ENCODE data around the gene SYNJ1.

The SYNJ1 gene

GRCh38 chr21:32713726-32714125 is 14.1 kb downstream of the SYNJ1 start:
- no peaks in the 10 kb centered on the region for H3K27me3 ChIP-seq (ENCODE audit: control insufficient read depth, insufficient read depth, low read length, poor library complexity, severe bottlenecking)
- no peak overlapping the region for H3K4me3 ChIP-seq (ENCODE audit: insufficient read depth, low read depth, low read length)
- H3K4me1 ChIP-seq (ENCODE audit: control insufficient read depth, insufficient read depth, low read length), result no peaks in the 10 kb centered on the region
- no peaks in the 10 kb centered on the region for H3K9me3 ChIP-seq (ENCODE audit: control insufficient read depth, low read length)
- no peaks in the 10 kb centered on the region for H3K36me3 ChIP-seq (ENCODE audit: control insufficient read depth, insufficient read depth, low read length)
- no peak overlapping the region for H3K27ac ChIP-seq (ENCODE audit: insufficient read depth, low read depth, low read length, poor library complexity, severe bottlenecking)

GRCh38 chr21:32712641-32713040 is 15.2 kb downstream of the SYNJ1 start:
- Histone ChIP-seq H3K4me1 (ENCODE audit: control insufficient read depth, insufficient read depth, low read length) (no peaks in the 10 kb centered on the region), H3K27me3 (ENCODE audit: control insufficient read depth, insufficient read depth, low read length, poor library complexity, severe bottlenecking) (no peaks in the 10 kb centered on the region), H3K4me3 (ENCODE audit: insufficient read depth, low read depth, low read length) (no peak overlapping the region), H3K36me3 (ENCODE audit: control insufficient read depth, insufficient read depth, low read length) (no peaks in the 10 kb centered on the region), H3K9me3 (ENCODE audit: control insufficient read depth, low read length) (no peaks in the 10 kb centered on the region), H3K27ac (ENCODE audit: insufficient read depth, low read depth, low read length, poor library complexity, severe bottlenecking) (no peak overlapping the region)
- 92 to 100% methylated on average over 2 to 4 of the region's 4 CpGs for WGBS, 2 experiments

GRCh38 chr21:32712043-32712442 is 15.8 kb downstream of the SYNJ1 start:
- H3K27me3 ChIP-seq (ENCODE audit: control insufficient read depth, insufficient read depth, low read length, poor library complexity, severe bottlenecking), result no peaks in the 10 kb centered on the region
- no peak overlapping the region for H3K4me3 ChIP-seq (ENCODE audit: insufficient read depth, low read depth, low read length)
- no peaks in the 10 kb centered on the region for H3K9me3 ChIP-seq (ENCODE audit: control insufficient read depth, low read length)
- no peak overlapping the region for H3K27ac ChIP-seq (ENCODE audit: insufficient read depth, low read depth, low read length, poor library complexity, severe bottlenecking)
- no peaks in the 10 kb centered on the region for H3K36me3 ChIP-seq (ENCODE audit: control insufficient read depth, insufficient read depth, low read length)
- H3K4me1 ChIP-seq (ENCODE audit: control insufficient read depth, insufficient read depth, low read length), result no peaks in the 10 kb centered on the region

- WGBS, 2 experiments, result 80 to 92% methylated on average over 2 to 4 of the region's 4 CpGs
- Histone ChIP-seq H3K27ac (ENCODE audit: insufficient read depth, low read depth, low read length, poor library complexity, severe bottlenecking) (no peak overlapping the region), H3K4me1 (ENCODE audit: control insufficient read depth, insufficient read depth, low read length) (no peaks in the 10 kb centered on the region)
Observed at GRCh38 chr21:32710987-32711386, 16.8 kb downstream of the SYNJ1 start.

GRCh38 chr21:32710069-32710784 is 17.6 kb downstream of the SYNJ1 start:
- H3K27me3 ChIP-seq (ENCODE audit: control insufficient read depth, insufficient read depth, low read length, poor library complexity, severe bottlenecking), result no peaks in the 10 kb centered on the region
- no peak overlapping the region for H3K27ac ChIP-seq (ENCODE audit: insufficient read depth, low read depth, low read length, poor library complexity, severe bottlenecking)
- no peak overlapping the region for H3K4me3 ChIP-seq (ENCODE audit: insufficient read depth, low read depth, low read length)
- no peaks in the 10 kb centered on the region for H3K9me3 ChIP-seq (ENCODE audit: control insufficient read depth, low read length)
- WGBS, 2 experiments, result 54 to 59% methylated on average over 4 of the region's 4 CpGs
- no peaks in the 10 kb centered on the region for H3K36me3 ChIP-seq (ENCODE audit: control insufficient read depth, insufficient read depth, low read length)
- H3K4me1 ChIP-seq (ENCODE audit: control insufficient read depth, insufficient read depth, low read length), result no peaks in the 10 kb centered on the region

More at GRCh38 chr21:32710987-32711386, 16.8 kb downstream of the SYNJ1 start:
- Histone ChIP-seq H3K9me3 (ENCODE audit: control insufficient read depth, low read length) (no peaks in the 10 kb centered on the region), H3K36me3 (ENCODE audit: control insufficient read depth, insufficient read depth, low read length) (no peaks in the 10 kb centered on the region), H3K27me3 (ENCODE audit: control insufficient read depth, insufficient read depth, low read length, poor library complexity, severe bottlenecking) (no peaks in the 10 kb centered on the region), H3K4me3 (ENCODE audit: insufficient read depth, low read depth, low read length) (no peak overlapping the region)

GRCh38 chr21:32708069-32708468 is 19.7 kb downstream of the SYNJ1 start:
- H3K4me1 ChIP-seq (ENCODE audit: control insufficient read depth, insufficient read depth, low read length), result no peaks in the 10 kb centered on the region
- H3K4me3 ChIP-seq (ENCODE audit: insufficient read depth, low read depth, low read length), result no peak overlapping the region
- no peaks in the 10 kb centered on the region for H3K9me3 ChIP-seq (ENCODE audit: control insufficient read depth, low read length)
- no peak overlapping the region for H3K27ac ChIP-seq (ENCODE audit: insufficient read depth, low read depth, low read length, poor library complexity, severe bottlenecking)
- H3K36me3 ChIP-seq (ENCODE audit: control insufficient read depth, insufficient read depth, low read length), result no peaks in the 10 kb centered on the region
- 91 to 99% methylated on average over 6 of the region's 6 CpGs for WGBS, 2 experiments
- no peaks in the 10 kb centered on the region for H3K27me3 ChIP-seq (ENCODE audit: control insufficient read depth, insufficient read depth, low read length, poor library complexity, severe bottlenecking)

GRCh38 chr21:32705901-32706300 is 21.9 kb downstream of the SYNJ1 start:
- WGBS, 2 experiments, result 91 to 96% methylated on average over 4 of the region's 4 CpGs
- H3K27ac ChIP-seq (ENCODE audit: insufficient read depth, low read depth, low read length, poor library complexity, severe bottlenecking), result no peak overlapping the region
- no peaks in the 10 kb centered on the region for H3K36me3 ChIP-seq (ENCODE audit: control insufficient read depth, insufficient read depth, low read length)
- no peaks in the 10 kb centered on the region for H3K27me3 ChIP-seq (ENCODE audit: control insufficient read depth, insufficient read depth, low read length, poor library complexity, severe bottlenecking)
- H3K4me1 ChIP-seq (ENCODE audit: control insufficient read depth, insufficient read depth, low read length), result no peaks in the 10 kb centered on the region
- no peaks in the 10 kb centered on the region for H3K9me3 ChIP-seq (ENCODE audit: control insufficient read depth, low read length)
- H3K4me3 ChIP-seq (ENCODE audit: insufficient read depth, low read depth, low read length), result no peak overlapping the region

GRCh38 chr21:32705139-32705538 is 22.7 kb downstream of the SYNJ1 start:
- Histone ChIP-seq H3K36me3 (ENCODE audit: control insufficient read depth, insufficient read depth, low read length) (no peaks in the 10 kb centered on the region), H3K9me3 (ENCODE audit: control insufficient read depth, low read length) (no peaks in the 10 kb centered on the region), H3K27me3 (ENCODE audit: control insufficient read depth, insufficient read depth, low read length, poor library complexity, severe bottlenecking) (no peaks in the 10 kb centered on the region), H3K4me1 (ENCODE audit: control insufficient read depth, insufficient read depth, low read length) (no peaks in the 10 kb centered on the region), H3K27ac (ENCODE audit: insufficient read depth, low read depth, low read length, poor library complexity, severe bottlenecking) (no peak overlapping the region), H3K4me3 (ENCODE audit: insufficient read depth, low read depth, low read length) (no peak overlapping the region)
- 100% methylated on average over 1 of the region's 1 CpG for WGBS, 2 experiments

- Histone ChIP-seq H3K27me3 (ENCODE audit: control insufficient read depth, insufficient read depth, low read length, poor library complexity, severe bottlenecking) (no peaks in the 10 kb centered on the region), H3K27ac (ENCODE audit: insufficient read depth, low read depth, low read length, poor library complexity, severe bottlenecking) (no peak overlapping the region)
- 85 to 87% methylated on average over 4 of the region's 4 CpGs for WGBS, 2 experiments
Observed at GRCh38 chr21:32702702-32703101, 25.1 kb downstream of the SYNJ1 start.

GRCh38 chr21:32698971-32699693 is 28.7 kb downstream of the SYNJ1 start:
- Histone ChIP-seq H3K36me3 (ENCODE audit: control insufficient read depth, insufficient read depth, low read length) (no peaks in the 10 kb centered on the region), H3K4me1 (ENCODE audit: control insufficient read depth, insufficient read depth, low read length) (no peaks in the 10 kb centered on the region), H3K27me3 (ENCODE audit: control insufficient read depth, insufficient read depth, low read length, poor library complexity, severe bottlenecking) (no peaks in the 10 kb centered on the region), H3K27ac (ENCODE audit: insufficient read depth, low read depth, low read length, poor library complexity, severe bottlenecking) (no peak overlapping the region), H3K9me3 (ENCODE audit: control insufficient read depth, low read length) (no peaks in the 10 kb centered on the region), H3K4me3 (ENCODE audit: insufficient read depth, low read depth, low read length) (no peak overlapping the region)
- 90 to 95% methylated on average over 8 of the region's 8 CpGs for WGBS, 2 experiments

More at GRCh38 chr21:32702702-32703101, 25.1 kb downstream of the SYNJ1 start:
- Histone ChIP-seq H3K9me3 (ENCODE audit: control insufficient read depth, low read length) (no peaks in the 10 kb centered on the region), H3K36me3 (ENCODE audit: control insufficient read depth, insufficient read depth, low read length) (no peaks in the 10 kb centered on the region), H3K4me1 (ENCODE audit: control insufficient read depth, insufficient read depth, low read length) (no peaks in the 10 kb centered on the region), H3K4me3 (ENCODE audit: insufficient read depth, low read depth, low read length) (no peak overlapping the region)

Measured in ectodermal cell (in vitro differentiated cells).